ENCODE data around the gene EGLN3.

Gene EGLN3

DNA sequence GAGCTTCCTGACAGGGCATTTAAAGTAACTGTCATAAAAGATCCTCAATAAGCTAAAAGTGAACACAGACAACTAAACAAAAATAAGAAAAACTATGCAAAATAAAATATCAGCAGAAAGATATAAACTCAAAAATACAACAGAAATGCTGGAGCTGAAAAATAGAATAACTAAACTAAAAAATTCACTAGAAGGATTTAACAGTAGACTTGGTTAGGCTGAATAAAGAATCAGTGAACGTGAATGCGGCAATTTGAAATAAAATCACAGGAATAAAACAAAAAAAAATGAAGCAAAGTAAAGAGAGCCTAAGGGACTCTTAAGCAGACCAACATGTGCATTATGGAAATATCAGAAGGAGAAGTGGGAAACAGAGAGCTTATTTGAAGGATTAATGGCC is 74.6 kb downstream of the EGLN3 start:
- in situ Hi-C loops (cut with HindIII; ENCODE audit: low sequenced_read_pairs) = no loop called here
